Measurements from ENCODE around the gene RRP12. TPM values are rescaled to one million over a fixed set of nuclear protein-coding genes. Genes with fewer than 3 reads are reported as not detected.

The RRP12 gene
- total RNA-seq, 1 donor from 2014 or later: 15.2 TPM

DNA sequence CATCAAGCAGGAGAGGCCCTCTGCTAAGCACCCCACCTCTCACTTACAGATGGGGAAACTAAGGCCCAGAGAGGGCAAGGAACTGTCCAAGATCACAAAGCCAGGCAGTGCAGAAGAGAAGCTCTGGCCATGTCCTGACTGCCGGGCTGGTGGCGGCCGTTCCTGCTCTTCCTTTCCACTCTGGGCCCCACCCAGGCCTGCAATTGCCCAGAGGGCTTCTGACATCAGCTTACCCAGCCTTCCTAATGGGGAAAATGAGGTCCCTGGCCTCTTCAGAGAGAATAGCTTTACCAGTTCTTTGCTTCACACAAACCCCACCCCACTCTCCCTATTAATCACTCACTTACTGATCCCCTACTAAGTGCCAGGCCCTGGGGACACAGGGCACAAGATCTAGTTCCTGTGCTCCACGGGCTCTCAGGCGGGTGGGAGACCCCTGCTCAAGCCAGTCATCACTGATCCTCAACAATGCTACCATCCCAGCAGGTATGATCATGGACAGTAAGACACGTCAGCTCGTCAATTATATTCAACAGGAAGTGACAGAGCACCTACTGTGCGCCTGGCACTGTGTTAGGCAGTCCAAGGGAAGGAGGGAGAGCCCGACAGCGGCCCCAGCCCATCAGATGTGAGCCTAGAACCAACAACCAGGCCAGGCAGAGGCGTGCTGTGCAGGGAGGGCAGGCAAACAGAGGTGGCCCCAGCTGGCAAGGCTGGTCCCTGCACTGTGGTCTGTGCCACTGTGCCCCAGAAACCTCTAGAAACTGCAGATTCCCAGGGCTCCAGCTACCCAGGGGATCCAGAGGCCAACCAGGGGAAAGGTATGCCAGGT is 40.2 kb downstream of the RRP12 start:
- no peak for TF ChIP-seq CTCF (IDR thresholded peaks at IDR 0.05; ENCODE audit: borderline replicate concordance)
- no peak overlapping the region for H3K4me3 ChIP-seq
- intact Hi-C loops (cut with micrococcal nuclease): no loop called here
- peaks cover 69% of the 10 kb centered on the region for H3K36me3 ChIP-seq
- no peak overlapping the region for H3K27ac ChIP-seq (replicated peaks)
- no peak for DNase-seq
- peaks cover 9% of the 10 kb centered on the region for H3K4me1 ChIP-seq
- no peaks in the 10 kb centered on the region for H3K27me3 ChIP-seq (ENCODE audit: low read depth)
- H3K9me3 ChIP-seq (replicated peaks): no peaks in the 10 kb centered on the region

DNA sequence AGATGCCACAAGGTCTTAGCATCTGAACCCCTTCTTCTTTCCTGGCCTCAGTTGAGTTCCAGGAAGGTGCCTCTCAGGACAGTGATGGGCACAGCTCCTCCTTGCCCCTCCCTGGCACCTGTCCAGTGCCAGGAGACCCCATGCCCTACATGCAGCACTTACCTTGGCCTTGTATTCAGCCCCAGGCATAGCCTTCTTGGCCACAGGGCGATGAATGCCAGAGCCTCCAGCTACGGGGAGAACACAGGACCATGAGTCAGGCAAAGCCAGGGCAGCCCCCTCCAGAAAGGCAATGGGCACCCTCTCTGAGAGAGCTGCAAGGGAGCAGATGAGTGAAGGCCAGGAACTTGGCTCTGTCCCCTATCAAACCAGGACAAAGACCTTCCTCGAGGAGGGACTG is 42.4 kb downstream of the RRP12 start:
- Histone ChIP-seq H3K4me3 (no peak overlapping the region), H3K36me3 (peaks cover 51% of the 10 kb centered on the region), H3K27me3 (ENCODE audit: low read depth) (no peaks in the 10 kb centered on the region), H3K27ac (replicated peaks) (no peak overlapping the region), H3K4me1 (peaks cover 21% of the 10 kb centered on the region), H3K9me3 (replicated peaks) (no peaks in the 10 kb centered on the region)
- TF ChIP-seq CTCF (IDR thresholded peaks at IDR 0.05; ENCODE audit: borderline replicate concordance): no peak
- DNase-seq: no peak
- intact Hi-C loops (cut with micrococcal nuclease): no loop called here

DNA sequence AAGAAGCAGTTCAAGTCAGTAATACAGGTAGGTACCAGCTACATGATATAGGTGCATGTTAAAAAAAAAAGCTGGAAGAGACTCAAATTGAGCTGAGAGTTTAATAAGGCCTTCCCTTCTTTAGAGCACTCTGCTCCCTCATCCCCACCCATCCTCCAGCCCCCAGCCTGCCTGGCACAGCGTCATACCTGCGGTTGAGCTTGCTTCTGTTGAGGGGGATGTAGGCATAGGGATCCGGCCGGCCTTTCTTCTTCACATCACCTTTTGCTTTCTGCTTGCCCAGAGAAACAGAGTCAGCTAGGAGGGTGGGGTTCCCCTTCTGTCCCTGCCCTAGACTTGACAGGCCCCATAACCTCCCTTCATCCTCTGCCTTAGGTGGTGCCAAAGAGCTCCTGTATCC is 42.8 kb downstream of the RRP12 start:
- Histone ChIP-seq H3K36me3 (peaks cover 47% of the 10 kb centered on the region), H3K27ac (replicated peaks) (no peak overlapping the region), H3K4me3 (no peak overlapping the region), H3K4me1 (peaks cover 21% of the 10 kb centered on the region), H3K9me3 (replicated peaks) (no peaks in the 10 kb centered on the region), H3K27me3 (ENCODE audit: low read depth) (no peaks in the 10 kb centered on the region)
- TF ChIP-seq CTCF (IDR thresholded peaks at IDR 0.05; ENCODE audit: borderline replicate concordance): no peak
- DNase-seq: no peak
- intact Hi-C loops (cut with micrococcal nuclease): no loop called here

- Histone ChIP-seq H3K27ac (replicated peaks) (no peak overlapping the region), H3K9me3 (replicated peaks) (no peaks in the 10 kb centered on the region), H3K4me3 (no peak overlapping the region), H3K27me3 (ENCODE audit: low read depth) (no peaks in the 10 kb centered on the region), H3K4me1 (peaks cover 21% of the 10 kb centered on the region), H3K36me3 (peaks cover 38% of the 10 kb centered on the region)
- intact Hi-C loops (cut with micrococcal nuclease): no loop called here
- no peak for DNase-seq
- TF ChIP-seq CTCF (IDR thresholded peaks at IDR 0.05; ENCODE audit: borderline replicate concordance): no peak
These were observed 44.2 kb downstream of the RRP12 start for GRCh38 chr10:97356918-97357317.

DNA sequence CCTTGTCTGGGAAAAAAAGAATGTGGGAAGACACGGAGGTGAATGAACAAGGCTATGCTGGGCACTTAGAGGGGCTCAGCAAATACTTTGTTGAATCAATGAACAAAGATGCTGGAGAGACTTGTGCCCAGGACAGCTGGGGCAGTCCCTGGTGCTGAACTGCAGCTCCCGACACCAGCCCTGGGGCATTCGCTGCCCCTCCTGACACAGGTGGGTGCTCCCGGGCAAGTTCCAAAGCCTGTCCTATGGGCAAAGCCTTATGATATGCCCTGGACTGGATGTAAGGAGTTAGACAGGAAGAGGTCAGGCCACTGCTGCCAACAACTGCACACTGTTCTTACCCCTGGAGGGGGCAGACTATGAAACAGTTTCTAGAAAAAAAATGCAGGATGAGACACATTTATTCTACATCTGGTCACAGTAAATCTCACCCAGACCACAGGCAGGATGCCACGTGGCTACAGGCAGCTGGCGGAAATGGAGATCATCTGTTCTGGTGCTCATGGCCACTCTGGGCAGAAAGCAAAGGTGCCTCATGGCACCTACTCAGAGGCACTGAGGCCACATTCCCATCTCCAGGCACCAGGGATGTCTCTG is 44.7 kb downstream of the RRP12 start:
- H3K27me3 ChIP-seq (ENCODE audit: low read depth): no peaks in the 10 kb centered on the region
- H3K36me3 ChIP-seq: peaks cover 38% of the 10 kb centered on the region
- TF ChIP-seq CTCF (IDR thresholded peaks at IDR 0.05; ENCODE audit: borderline replicate concordance): no peak
- H3K4me3 ChIP-seq: no peak overlapping the region
- H3K27ac ChIP-seq (replicated peaks): peak overlapping the region; percentile 52
- no peak for DNase-seq
- peaks cover 21% of the 10 kb centered on the region for H3K4me1 ChIP-seq
- intact Hi-C loops (cut with micrococcal nuclease): no loop called here
- no peaks in the 10 kb centered on the region for H3K9me3 ChIP-seq (replicated peaks)

Measured in left ventricle myocardium inferior (tissue), 1 donor.